Body of pancreas (tissue), 4 donors: ENCODE measurements around the gene TNFRSF1A.

Source experiments
- POLR2A ChIP-seq, 3 donors: fragments of 450-650 bp; IDR thresholded peaks; one replicate each; pipeline ENCODE4 v1.6.1; 2016; ENCODE audit warnings: antibody characterized with exemption in 3 of 3, mild to moderate bottlenecking in 2 of 3
- TF ChIP-seq, protein P1 (sequence below), 7 experiments: fragments of 450-650 bp in 4 of 7; fragments of 200-600 bp in 3 of 7; sonication (generic) in 3 of 7; IDR thresholded peaks; one replicate each; pipeline ENCODE4 v1.5.1; 2016 to 2019; ENCODE audit warnings: antibody characterized with exemption in 7 of 7

DNA sequence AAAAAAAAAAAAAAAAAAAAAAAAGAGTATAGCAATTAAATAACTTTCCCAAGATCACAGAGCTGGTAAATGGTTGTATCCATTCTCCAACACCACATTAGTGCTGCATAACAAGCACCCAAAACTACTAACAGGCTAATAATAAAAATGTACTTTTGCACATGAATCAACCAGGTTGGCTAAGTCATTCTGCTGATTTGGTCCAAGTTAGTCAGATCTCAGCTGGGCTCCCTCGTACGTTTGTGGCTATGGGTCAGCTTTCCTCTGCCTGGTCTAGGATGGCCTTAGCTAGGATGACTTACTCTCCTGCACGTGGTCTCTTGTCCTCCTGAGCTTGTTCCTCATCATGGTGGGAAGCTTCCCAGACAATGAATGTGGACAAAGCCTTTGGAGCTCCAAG, 39.3 kb downstream of the TNFRSF1A start:
- TF ChIP-seq, protein P1, sequence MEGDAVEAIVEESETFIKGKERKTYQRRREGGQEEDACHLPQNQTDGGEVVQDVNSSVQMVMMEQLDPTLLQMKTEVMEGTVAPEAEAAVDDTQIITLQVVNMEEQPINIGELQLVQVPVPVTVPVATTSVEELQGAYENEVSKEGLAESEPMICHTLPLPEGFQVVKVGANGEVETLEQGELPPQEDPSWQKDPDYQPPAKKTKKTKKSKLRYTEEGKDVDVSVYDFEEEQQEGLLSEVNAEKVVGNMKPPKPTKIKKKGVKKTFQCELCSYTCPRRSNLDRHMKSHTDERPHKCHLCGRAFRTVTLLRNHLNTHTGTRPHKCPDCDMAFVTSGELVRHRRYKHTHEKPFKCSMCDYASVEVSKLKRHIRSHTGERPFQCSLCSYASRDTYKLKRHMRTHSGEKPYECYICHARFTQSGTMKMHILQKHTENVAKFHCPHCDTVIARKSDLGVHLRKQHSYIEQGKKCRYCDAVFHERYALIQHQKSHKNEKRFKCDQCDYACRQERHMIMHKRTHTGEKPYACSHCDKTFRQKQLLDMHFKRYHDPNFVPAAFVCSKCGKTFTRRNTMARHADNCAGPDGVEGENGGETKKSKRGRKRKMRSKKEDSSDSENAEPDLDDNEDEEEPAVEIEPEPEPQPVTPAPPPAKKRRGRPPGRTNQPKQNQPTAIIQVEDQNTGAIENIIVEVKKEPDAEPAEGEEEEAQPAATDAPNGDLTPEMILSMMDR (IDR thresholded peaks at IDR 0.05): no peak
- no peak for TF ChIP-seq POLR2A (IDR thresholded peaks at IDR 0.05)
